Activated naive CD8-positive, alpha-beta T cell (primary cell): Measurements from ENCODE around the gene DQX1.

Experiments used
- H3K27ac Mint-ChIP-seq: one replicate; pipeline ENCODE4 v1.8.0; 2021; ENCODE audit warnings: mixed read lengths
- H3K27me3 Mint-ChIP-seq: one replicate; pipeline ENCODE4 v1.8.0; 2021; ENCODE audit warnings: mixed read lengths
- H3K36me3 Mint-ChIP-seq: one replicate; pipeline ENCODE4 v1.8.0; 2021; ENCODE audit warnings: mixed read lengths
- H3K4me1 Mint-ChIP-seq: one replicate; pipeline ENCODE4 v1.8.0; 2021; ENCODE audit warnings: low read depth, mixed read lengths
- H3K4me3 Mint-ChIP-seq: one replicate; pipeline ENCODE4 v1.8.0; 2021; ENCODE audit warnings: mild to moderate bottlenecking, mixed read lengths
- H3K9me3 Mint-ChIP-seq: one replicate; pipeline ENCODE4 v1.8.0; 2021; ENCODE audit warnings: low read depth, mixed read lengths

Gene DQX1

GRCh38 chr2:74559912-74560311 lies 33.9 kb upstream of the DQX1 start:
- Mint-ChIP-seq H3K4me1 (peaks cover 3% of the 10 kb centered on the region), H3K27me3 (peaks cover 8% of the 10 kb centered on the region), H3K36me3 (no peaks in the 10 kb centered on the region), H3K9me3 (no peaks in the 10 kb centered on the region), H3K27ac (no peak overlapping the region), H3K4me3 (no peak overlapping the region)

- Mint-ChIP-seq H3K9me3 (no peaks in the 10 kb centered on the region), H3K4me1 (peaks cover 5% of the 10 kb centered on the region), H3K27ac (no peak overlapping the region), H3K27me3 (peaks cover 7% of the 10 kb centered on the region), H3K36me3 (no peaks in the 10 kb centered on the region), H3K4me3 (no peak overlapping the region)
Measured at GRCh38 chr2:74558284-74559230, 32.5 kb upstream of the DQX1 start.

GRCh38 chr2:74556831-74557370 lies 30.9 kb upstream of the DQX1 start:
- Mint-ChIP-seq H3K27ac (no peak overlapping the region), H3K27me3 (peaks cover under 1% of the 10 kb centered on the region), H3K9me3 (no peaks in the 10 kb centered on the region), H3K36me3 (no peaks in the 10 kb centered on the region), H3K4me1 (peaks cover 5% of the 10 kb centered on the region), H3K4me3 (no peak overlapping the region)

GRCh38 chr2:74556159-74556558 lies 30.1 kb upstream of the DQX1 start:
- H3K27me3 Mint-ChIP-seq, result peaks cover 5% of the 10 kb centered on the region
- H3K9me3 Mint-ChIP-seq, result no peaks in the 10 kb centered on the region
- H3K36me3 Mint-ChIP-seq, result no peaks in the 10 kb centered on the region
- H3K4me1 Mint-ChIP-seq, result peaks cover 5% of the 10 kb centered on the region
- H3K27ac Mint-ChIP-seq, result no peak overlapping the region
- peak overlapping the region; percentile 60 for H3K4me3 Mint-ChIP-seq

GRCh38 chr2:74555610-74556103 lies 29.6 kb upstream of the DQX1 start:
- no peak overlapping the region for H3K27ac Mint-ChIP-seq
- peak overlapping the region; percentile 92 for H3K4me3 Mint-ChIP-seq
- H3K4me1 Mint-ChIP-seq, result peaks cover 5% of the 10 kb centered on the region
- no peaks in the 10 kb centered on the region for H3K36me3 Mint-ChIP-seq
- no peaks in the 10 kb centered on the region for H3K9me3 Mint-ChIP-seq
- peaks cover 5% of the 10 kb centered on the region for H3K27me3 Mint-ChIP-seq

GRCh38 chr2:74554820-74555531 lies 28.9 kb upstream of the DQX1 start:
- Mint-ChIP-seq H3K36me3 (no peaks in the 10 kb centered on the region), H3K4me1 (peaks cover 5% of the 10 kb centered on the region), H3K9me3 (no peaks in the 10 kb centered on the region), H3K27me3 (peaks cover 11% of the 10 kb centered on the region), H3K27ac (peak overlapping the region; percentile 81), H3K4me3 (peak overlapping the region; percentile 92)

- H3K27me3 Mint-ChIP-seq, result peaks cover 15% of the 10 kb centered on the region
- H3K9me3 Mint-ChIP-seq, result no peaks in the 10 kb centered on the region
- peak within 1 kb of the TSS; percentile 92 for H3K4me3 Mint-ChIP-seq
- peaks cover 9% of the 10 kb centered on the region for H3K4me1 Mint-ChIP-seq
- H3K27ac Mint-ChIP-seq, result peak within 1 kb of the TSS; percentile 81
- no peaks in the 10 kb centered on the region for H3K36me3 Mint-ChIP-seq
Measured at GRCh38 chr2:74553892-74554819, 28.1 kb upstream of the DQX1 start, which contains the start of the genes DOK1 and LOXL3. DOK1 (plus strand) TSS chr2:74554720; CDS start chr2:74554755, 35 bp downstream. LOXL3 (minus strand) TSS chr2:74553942; CDS start chr2:74552634, 1,308 bp downstream.

- H3K4me3 Mint-ChIP-seq, result peak overlapping the region; percentile 80
- H3K4me1 Mint-ChIP-seq, result peaks cover 12% of the 10 kb centered on the region
- no peaks in the 10 kb centered on the region for H3K9me3 Mint-ChIP-seq
- H3K27ac Mint-ChIP-seq, result peak overlapping the region; percentile 10
- H3K27me3 Mint-ChIP-seq, result peaks cover 19% of the 10 kb centered on the region
- no peaks in the 10 kb centered on the region for H3K36me3 Mint-ChIP-seq
Measured at GRCh38 chr2:74552914-74553811, 27.1 kb upstream of the DQX1 start.

GRCh38 chr2:74551942-74552913 lies 26.2 kb upstream of the DQX1 start:
- H3K4me3 Mint-ChIP-seq, result peak overlapping the region; percentile 69
- H3K27ac Mint-ChIP-seq, result no peak overlapping the region

GRCh38 chr2:74551530-74551929 lies 25.5 kb upstream of the DQX1 start:
- H3K36me3 Mint-ChIP-seq, result no peaks in the 10 kb centered on the region
- peaks cover 13% of the 10 kb centered on the region for H3K4me1 Mint-ChIP-seq
- H3K27ac Mint-ChIP-seq, result no peak overlapping the region
- H3K27me3 Mint-ChIP-seq, result peaks cover 28% of the 10 kb centered on the region
- no peaks in the 10 kb centered on the region for H3K9me3 Mint-ChIP-seq
- H3K4me3 Mint-ChIP-seq, result no peak overlapping the region

More at GRCh38 chr2:74551942-74552913, 26.2 kb upstream of the DQX1 start:
- H3K4me1 Mint-ChIP-seq, result peaks cover 13% of the 10 kb centered on the region
- H3K9me3 Mint-ChIP-seq, result no peaks in the 10 kb centered on the region
- no peaks in the 10 kb centered on the region for H3K36me3 Mint-ChIP-seq
- peaks cover 26% of the 10 kb centered on the region for H3K27me3 Mint-ChIP-seq

GRCh38 chr2:74550231-74550630 lies 24.2 kb upstream of the DQX1 start:
- Mint-ChIP-seq H3K27me3 (peaks cover 29% of the 10 kb centered on the region), H3K4me1 (peaks cover 11% of the 10 kb centered on the region), H3K4me3 (peak overlapping the region; percentile 70), H3K27ac (no peak overlapping the region), H3K9me3 (no peaks in the 10 kb centered on the region), H3K36me3 (no peaks in the 10 kb centered on the region)
